ENCODE measurements around the gene ZBTB8A. TPM values are rescaled to one million over a fixed set of nuclear protein-coding genes. Genes with fewer than 3 reads are reported as not detected.
"Not testable (repeated sequence)": the region's sequence is repeated elsewhere in the genome, so short reads cannot be mapped to it uniquely, and the experiment has no call there.

ZBTB8A gene
- total and polyA plus RNA-seq, 10 donors = 0.35 to 4.0 (median 2.4) TPM

- Histone ChIP-seq H3K4me1 (no peaks in the 10 kb centered on the region), H3K27me3 (replicated peaks in 1 of 7) (peaks cover 0 to 27% (median 0%) of the 10 kb centered on the region in 7 donors), H3K27ac (no peak overlapping the region), H3K4me3 (no peak overlapping the region), H3K36me3 (no peaks in the 10 kb centered on the region), H3K9me3 (no peaks in the 10 kb centered on the region)
- 84 to 89% (median 86%) methylated on average over 4 of the region's 4 CpGs for WGBS, 5 donors
- DNase-seq = no peak
- TF ChIP-seq POLR2A (IDR thresholded peaks at IDR 0.05) = no peak
- no peak for TF ChIP-seq POLR2AphosphoS5 (IDR thresholded peaks at IDR 0.05)
- TF ChIP-seq CTCF (IDR thresholded peaks at IDR 0.05 in 8 of 11, conservative IDR thresholded peaks at IDR 0.05 in 3 of 11) = no peak
- intact Hi-C loops (cut with DNase I; ENCODE audit: low total_unique reads) = no loop called here
These were observed 7.4 kb downstream of the ZBTB8A start for GRCh38 chr1:32546611-32547010.

DNA sequence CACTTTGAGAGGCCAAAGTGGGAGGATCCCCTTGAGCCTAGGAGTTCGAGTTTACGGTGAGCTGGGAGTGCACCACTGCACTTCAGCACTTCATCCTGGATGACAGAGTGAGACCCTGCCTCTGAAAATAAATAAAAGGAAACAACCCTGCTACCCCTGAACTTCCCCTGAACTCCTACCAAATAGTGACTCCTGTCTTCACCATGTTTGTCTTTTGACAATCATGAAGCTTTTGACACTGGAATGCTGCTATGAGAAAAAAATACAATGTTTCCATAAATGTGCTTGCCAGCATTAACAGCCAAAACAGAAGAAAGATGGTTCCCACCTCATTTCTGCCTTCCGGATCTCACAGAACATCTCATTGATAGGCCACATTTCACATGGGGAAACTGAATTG lies 10.4 kb downstream of the ZBTB8A start:
- intact Hi-C loops (cut with DNase I; ENCODE audit: low total_unique reads) = no loop called here
- no peak for DNase-seq
- no peaks in the 10 kb centered on the region for H3K4me1 ChIP-seq
- no peak for TF ChIP-seq POLR2AphosphoS5 (IDR thresholded peaks at IDR 0.05)
- no peak for TF ChIP-seq CTCF (IDR thresholded peaks at IDR 0.05 in 8 of 11, conservative IDR thresholded peaks at IDR 0.05 in 3 of 11)
- no peak for TF ChIP-seq POLR2A (IDR thresholded peaks at IDR 0.05)
- no peak overlapping the region for H3K27ac ChIP-seq
- no peaks in the 10 kb centered on the region for H3K36me3 ChIP-seq
- no peaks in the 10 kb centered on the region for H3K9me3 ChIP-seq
- no peaks in the 10 kb centered on the region for H3K27me3 ChIP-seq (replicated peaks in 1 of 7)
- H3K4me3 ChIP-seq = no peak overlapping the region
- 81 to 90% (median 88%) methylated on average over 3 of the region's 3 CpGs for WGBS, 5 donors

DNA sequence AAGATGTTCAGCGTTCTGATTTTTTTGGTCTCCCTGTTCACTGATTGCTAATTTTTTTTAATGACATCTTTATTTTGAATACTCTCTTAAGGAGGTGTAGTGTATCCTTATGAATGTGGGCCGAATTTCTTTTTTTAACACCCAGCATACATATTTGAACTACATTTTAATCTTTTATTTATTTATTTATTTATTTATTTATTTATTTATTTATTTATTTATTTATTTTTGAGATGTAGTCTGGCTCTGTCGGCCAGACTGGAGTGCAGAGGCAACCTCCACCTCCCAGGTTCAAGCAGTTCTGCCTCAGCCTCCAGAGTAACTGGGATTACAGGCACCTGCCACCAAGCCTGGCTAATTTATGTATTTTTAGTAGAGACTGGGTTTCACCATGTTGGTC lies 15.1 kb downstream of the ZBTB8A start:
- H3K36me3 ChIP-seq = no peaks in the 10 kb centered on the region
- H3K9me3 ChIP-seq = no peaks in the 10 kb centered on the region
- no peaks in the 10 kb centered on the region for H3K4me1 ChIP-seq
- intact Hi-C loops (cut with DNase I; ENCODE audit: low total_unique reads) = no loop called here
- H3K27me3 ChIP-seq (replicated peaks in 1 of 7) = no peaks in the 10 kb centered on the region
- H3K27ac ChIP-seq = no peak overlapping the region
- DNase-seq = no peak
- 91 to 100% (median 93%) methylated on average over 3 of the region's 3 CpGs for WGBS, 5 donors
- H3K4me3 ChIP-seq = no peak overlapping the region
- no peak for TF ChIP-seq CTCF (IDR thresholded peaks at IDR 0.05 in 8 of 11, conservative IDR thresholded peaks at IDR 0.05 in 3 of 11)
- TF ChIP-seq POLR2AphosphoS5 (IDR thresholded peaks at IDR 0.05) = no peak
- TF ChIP-seq POLR2A (IDR thresholded peaks at IDR 0.05) = no peak

GRCh38 chr1:32557035-32557434 lies 17.8 kb downstream of the ZBTB8A start:
- H3K4me3 ChIP-seq; H3K4me1 ChIP-seq; H3K27ac ChIP-seq; H3K27me3 ChIP-seq (replicated peaks in 1 of 7); H3K36me3 ChIP-seq; DNase-seq; intact Hi-C loops (cut with DNase I; ENCODE audit: low total_unique reads); H3K9me3 ChIP-seq: not testable (repeated sequence)
- WGBS, 5 donors = 87 to 95% (median 93%) methylated on average over 5 of the region's 5 CpGs

- Histone ChIP-seq H3K9me3 (no peaks in the 10 kb centered on the region), H3K36me3 (peaks cover 0 to 3% (median 0%) of the 10 kb centered on the region in 6 donors), H3K27me3 (replicated peaks in 1 of 7) (no peaks in the 10 kb centered on the region), H3K4me3 (no peak overlapping the region), H3K4me1 (no peaks in the 10 kb centered on the region), H3K27ac (no peak overlapping the region)
- no peak for TF ChIP-seq POLR2AphosphoS5 (IDR thresholded peaks at IDR 0.05)
- no peak for TF ChIP-seq POLR2A (IDR thresholded peaks at IDR 0.05)
- no peak for TF ChIP-seq CTCF (IDR thresholded peaks at IDR 0.05 in 8 of 11, conservative IDR thresholded peaks at IDR 0.05 in 3 of 11)
- WGBS, 5 donors = 89 to 94% (median 90%) methylated on average over 1 of the region's 1 CpG
- no peak for DNase-seq
- intact Hi-C loops (cut with DNase I; ENCODE audit: low total_unique reads) = no loop called here
These were observed 18.6 kb downstream of the ZBTB8A start for GRCh38 chr1:32557812-32558211.
